Epidermal melanocyte (primary cell): ENCODE data around the gene DRICH1.
"Not testable (repeated sequence)": the region's sequence is repeated elsewhere in the genome, so short reads cannot be mapped to it uniquely, and the experiment has no call there.

Source experiments
- DNase-seq: peaks from one replicate; pipeline ENCODE4 v3.0.0; 2011; ENCODE audit warnings: low spot score; ENCODE audit not compliant: insufficient read length

Gene DRICH1

GRCh38 chr22:23569291-23569690 is 62.8 kb downstream of the DRICH1 start:
- DNase-seq, result no peak

DNA sequence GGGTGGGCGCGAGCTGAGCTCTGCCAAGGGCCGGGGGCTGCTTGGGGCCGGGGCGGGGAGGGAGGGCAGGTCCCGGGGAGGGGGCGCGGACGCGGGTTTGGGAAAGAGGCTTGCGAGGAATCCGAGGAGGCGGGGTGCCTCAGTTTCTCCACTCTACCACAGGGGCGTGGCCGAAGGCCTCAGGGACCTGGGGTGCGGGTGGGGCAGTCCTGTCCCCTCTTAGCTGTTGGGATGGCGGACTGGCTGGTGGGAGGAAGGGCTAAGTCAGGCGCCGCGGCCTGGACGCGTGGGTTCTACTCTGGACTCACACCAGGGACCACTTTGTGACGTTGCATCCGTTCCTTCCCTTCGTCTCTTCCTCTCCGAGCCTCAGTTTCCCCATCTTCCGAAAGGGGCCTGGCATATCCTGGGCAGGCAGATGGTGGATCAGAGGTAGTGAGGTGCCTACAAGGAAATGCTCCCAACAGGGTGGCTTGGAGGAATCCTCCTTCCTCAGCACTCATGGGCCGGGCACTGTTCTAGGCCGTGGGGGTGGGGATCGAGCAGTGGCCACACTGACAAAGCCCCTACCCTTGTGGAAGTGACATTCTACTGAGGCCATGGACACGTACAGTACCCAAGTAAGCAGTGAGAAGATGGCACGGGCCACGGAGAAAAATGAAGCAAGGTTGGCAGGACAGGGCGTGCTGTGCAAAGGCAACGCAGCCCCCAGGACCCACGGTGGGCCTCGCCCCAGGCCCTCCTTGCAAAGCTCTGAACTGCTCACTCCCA is 65.2 kb downstream of the DRICH1 start:
- no peak for DNase-seq

DNA sequence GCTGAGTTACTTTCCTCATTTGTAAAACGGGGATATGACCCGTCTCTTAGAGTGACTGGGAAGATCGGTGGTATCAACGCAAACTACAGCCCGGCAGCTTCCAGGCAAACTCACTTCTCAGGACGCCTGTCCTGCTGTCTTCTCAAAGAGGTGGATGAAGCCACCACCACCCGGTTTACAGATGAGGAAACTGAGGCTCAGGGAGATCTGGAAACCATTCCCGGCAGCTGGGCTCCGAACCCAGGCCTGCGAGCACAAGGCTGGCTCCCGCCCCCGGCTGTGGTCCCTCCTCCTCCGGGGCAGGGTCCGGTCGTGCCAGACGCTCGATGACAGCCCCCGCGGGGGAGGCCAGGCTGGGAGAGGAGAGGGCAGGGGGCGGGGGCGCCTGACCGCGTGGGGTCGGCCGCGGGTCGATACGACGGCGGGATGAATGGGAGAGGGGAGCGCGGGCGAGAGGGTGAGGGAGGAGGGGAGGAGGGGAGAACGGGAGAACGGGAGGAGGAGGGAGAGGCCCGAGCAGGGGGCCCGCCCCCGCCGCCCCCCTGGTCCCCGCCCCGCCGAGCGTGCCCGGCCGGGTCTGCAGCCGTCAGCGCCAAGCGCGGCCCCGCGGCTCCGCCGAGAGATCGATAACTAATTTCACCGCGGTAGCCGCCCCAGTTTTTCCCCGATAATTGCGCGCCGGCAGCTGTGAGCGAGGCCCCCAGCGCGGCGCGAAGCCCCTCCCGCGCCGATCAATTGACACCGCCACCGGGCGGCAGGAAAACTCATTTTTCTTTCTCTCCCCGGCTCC is 66.0 kb downstream of the DRICH1 start:
- DNase-seq, result no peak

DNA sequence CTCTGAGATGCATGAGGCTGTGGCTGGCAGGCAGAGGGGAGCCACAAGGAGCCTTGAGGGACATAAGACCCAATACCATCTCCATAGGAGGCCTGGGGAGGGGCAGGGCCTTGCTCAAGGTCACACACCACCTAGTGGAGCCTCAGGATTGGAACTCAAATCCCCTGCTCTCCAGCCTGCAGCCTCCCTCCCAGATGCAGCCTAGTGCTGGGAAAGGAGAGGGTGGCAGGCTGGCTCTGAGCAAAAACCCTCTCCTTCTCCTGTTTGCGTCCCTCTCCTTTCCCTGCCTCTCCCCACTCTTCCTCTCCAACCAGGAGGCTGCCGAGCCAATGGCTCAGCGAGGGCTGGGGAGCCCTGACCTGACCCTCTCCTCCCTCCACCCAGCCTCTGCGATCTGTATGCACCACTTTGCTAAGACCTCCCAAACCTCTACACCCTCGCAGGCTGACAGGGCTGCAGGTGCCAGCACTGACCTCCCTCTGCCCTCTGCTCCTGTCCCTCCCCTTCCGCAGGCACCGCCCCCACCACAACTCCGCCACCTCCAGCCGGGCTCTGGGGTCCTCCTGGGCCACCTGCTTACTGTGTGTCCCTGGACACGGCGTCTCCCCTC is 66.7 kb downstream of the DRICH1 start:
- no peak for DNase-seq

DNA sequence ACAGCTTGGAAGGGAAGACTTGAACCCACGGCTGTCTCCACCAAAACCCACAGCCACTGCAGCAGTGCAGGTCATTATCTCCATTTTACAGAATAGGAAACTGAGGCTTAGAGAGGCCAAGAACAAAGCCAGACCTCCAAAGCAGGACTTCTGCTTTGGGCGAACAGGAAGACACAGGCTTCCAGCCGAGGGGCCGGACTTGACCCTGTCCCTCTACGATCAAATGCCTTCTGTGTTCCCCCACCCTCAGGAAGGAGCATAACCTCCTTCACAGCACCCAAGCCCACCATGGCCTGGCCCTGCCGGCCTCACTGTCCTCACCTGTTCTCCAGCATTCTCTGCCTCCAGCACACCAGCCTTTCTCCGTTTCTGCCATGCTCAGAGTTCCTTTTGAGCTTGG is 67.8 kb downstream of the DRICH1 start:
- no peak for DNase-seq

DNA sequence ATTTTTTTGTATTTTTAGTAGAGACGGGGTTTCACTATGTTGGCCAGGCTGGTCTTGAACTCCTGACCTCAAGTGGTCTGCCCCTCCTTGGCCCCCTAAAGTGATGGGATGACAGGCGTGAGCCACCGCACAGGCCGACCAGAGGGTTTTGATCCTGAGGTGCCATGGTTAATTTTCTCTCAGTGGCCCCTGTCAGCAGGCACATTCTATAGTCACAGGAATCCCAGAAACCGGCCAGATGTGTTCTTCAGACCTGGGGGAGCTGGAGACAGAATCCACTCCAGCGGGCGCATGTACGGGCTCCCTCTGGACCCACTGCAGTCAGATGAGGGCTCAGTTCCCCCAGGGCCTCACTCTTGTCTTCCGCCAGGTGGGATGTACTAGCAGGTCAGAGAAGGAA is 69.0 kb downstream of the DRICH1 start:
- no peak for DNase-seq

DNA sequence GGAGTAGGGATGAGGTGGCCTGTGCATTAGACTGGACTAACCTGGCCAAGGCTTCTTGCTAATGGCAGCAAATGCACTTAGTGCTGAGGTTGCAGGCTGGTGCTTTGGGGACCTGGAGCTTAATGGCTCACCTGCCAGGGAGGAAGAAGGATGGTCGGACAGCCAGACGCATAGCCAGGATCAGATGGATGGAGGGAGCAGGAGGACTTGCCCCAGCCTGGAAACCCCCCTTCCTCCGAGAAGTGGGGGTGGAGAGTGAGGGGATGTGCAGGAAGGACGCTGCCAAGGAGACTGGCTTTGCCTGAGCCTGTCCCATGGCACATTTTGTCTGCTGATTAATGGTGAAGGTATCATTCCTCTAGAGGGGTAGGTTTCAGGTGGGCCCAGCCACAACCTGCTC is 69.9 kb downstream of the DRICH1 start:
- no peak for DNase-seq

DNA sequence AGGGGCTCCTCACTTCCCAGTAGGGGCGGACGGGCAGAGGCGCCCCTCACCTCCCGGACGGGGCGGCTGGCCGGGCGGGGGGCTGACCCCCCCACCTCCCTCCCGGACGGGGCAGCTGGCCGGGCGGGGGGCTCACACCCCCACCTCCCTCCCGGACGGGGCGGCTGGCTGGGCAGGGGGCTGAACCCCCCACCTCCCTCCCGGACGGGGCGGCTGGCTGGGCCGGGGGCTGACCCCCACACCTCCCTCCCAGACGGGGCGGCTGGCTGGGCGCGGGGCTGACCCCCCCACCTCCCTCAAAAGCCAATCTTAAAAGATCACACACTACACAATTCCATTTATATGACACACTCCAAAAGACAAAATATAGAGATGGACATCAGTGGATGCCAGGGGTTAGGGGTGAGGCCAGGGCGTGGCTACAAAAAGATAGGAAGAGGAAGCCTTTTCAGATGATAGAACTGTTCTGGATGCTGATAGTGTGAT is 71.1 kb downstream of the DRICH1 start:
- DNase-seq, result not testable (repeated sequence)

- DNase-seq, result not testable (repeated sequence)
Measured at GRCh38 chr22:23560215-23560614, 71.9 kb downstream of the DRICH1 start.
